MG63 (cell line): ENCODE results near the gene AAK1. TPM values are rescaled to one million over a fixed set of nuclear protein-coding genes. Genes with fewer than 3 reads are reported as not detected.
"Not testable (repeated sequence)": the region's sequence is repeated elsewhere in the genome, so short reads cannot be mapped to it uniquely, and the experiment has no call there.

Experiments used
- DNase-seq: peaks from one replicate; pipeline ENCODE4 v3.0.0-alpha.2; 2020
- H3K27me3 ChIP-seq: fragments of 250-450 bp; sonication (Bioruptor Pico); 2 replicates; pipeline ENCODE4 v1.5.1; 2020; ENCODE audit warnings: mild to moderate bottlenecking, moderate library complexity
- H3K36me3 ChIP-seq: fragments of 250-450 bp; sonication (Bioruptor Pico); 2 replicates; pipeline ENCODE4 v1.5.1; 2020; ENCODE audit warnings: mild to moderate bottlenecking, moderate library complexity
- H3K4me3 ChIP-seq: fragments of 250-450 bp; sonication (Bioruptor Pico); 2 replicates; pipeline ENCODE4 v1.5.1; 2020; ENCODE audit warnings: mild to moderate bottlenecking, moderate library complexity
- H3K9me3 ChIP-seq: fragments of 250-450 bp; sonication (Bioruptor Pico); 2 replicates; pipeline ENCODE4 v1.5.1; 2020; ENCODE audit warnings: mild to moderate bottlenecking, moderate library complexity
- total RNA-seq: library from RNA; depleted of rRNA; stranded (reverse); fragments of >200 nt; shearing (Covaris generic); gene quantifications from 2 replicates; pipeline ENCODE4 v1.2.3, GENCODE V29; 2014; ENCODE audit warnings: low replicate concordance

The AAK1 gene
- total RNA-seq, 1 experiment from 2014 or later: 9.4 TPM

- Histone ChIP-seq H3K9me3 (peaks cover 3% of the 10 kb centered on the region; the same call in 1 of the 2 replicates), H3K36me3 (peaks cover 4% of the 10 kb centered on the region; the same call in 1 of the 2 replicates), H3K4me3 (no peak overlapping the region), H3K27me3 (no peaks in the 10 kb centered on the region)
- DNase-seq: no peak
Observed at GRCh38 chr2:69619725-69620124, 23.8 kb downstream of the AAK1 start.

- Histone ChIP-seq H3K36me3 (peaks cover 4% of the 10 kb centered on the region), H3K4me3 (no peak overlapping the region), H3K9me3 (peaks cover under 1% of the 10 kb centered on the region; the same call in 1 of the 2 replicates), H3K27me3 (no peaks in the 10 kb centered on the region)
- no peak for DNase-seq
Observed at GRCh38 chr2:69618362-69618761, 25.2 kb downstream of the AAK1 start.

- Histone ChIP-seq H3K4me3 (no peak overlapping the region), H3K36me3 (peaks cover under 1% of the 10 kb centered on the region), H3K9me3 (no peaks in the 10 kb centered on the region), H3K27me3 (no peaks in the 10 kb centered on the region)
- DNase-seq: no peak
Observed at GRCh38 chr2:69617744-69618143, 25.8 kb downstream of the AAK1 start.

GRCh38 chr2:69616755-69617154 lies 26.8 kb downstream of the AAK1 start:
- no peaks in the 10 kb centered on the region; the same call in none of the 2 replicates for H3K36me3 ChIP-seq
- no peaks in the 10 kb centered on the region for H3K27me3 ChIP-seq
- no peak for DNase-seq
- H3K4me3 ChIP-seq: no peak overlapping the region
- H3K9me3 ChIP-seq: no peaks in the 10 kb centered on the region

- Histone ChIP-seq H3K27me3 (no peaks in the 10 kb centered on the region), H3K9me3 (no peaks in the 10 kb centered on the region), H3K36me3 (no peaks in the 10 kb centered on the region; the same call in none of the 2 replicates), H3K4me3 (no peak overlapping the region)
- DNase-seq: no peak
Observed at GRCh38 chr2:69615969-69616368, 27.6 kb downstream of the AAK1 start.

GRCh38 chr2:69615078-69615625 lies 28.4 kb downstream of the AAK1 start:
- no peak overlapping the region for H3K4me3 ChIP-seq
- H3K27me3 ChIP-seq: no peaks in the 10 kb centered on the region
- 0 out of 2 replicates have a peak, but pooled peaks cover 3% of the 10 kb centered on the region for H3K9me3 ChIP-seq
- no peak for DNase-seq
- no peaks in the 10 kb centered on the region; the same call in none of the 2 replicates for H3K36me3 ChIP-seq

- Histone ChIP-seq H3K36me3 (no peaks in the 10 kb centered on the region; the same call in none of the 2 replicates), H3K9me3 (0 out of 2 replicates have a peak, but pooled peaks cover 4% of the 10 kb centered on the region), H3K4me3 (no peak overlapping the region), H3K27me3 (no peaks in the 10 kb centered on the region)
- no peak for DNase-seq
Observed at GRCh38 chr2:69612707-69613106, 30.8 kb downstream of the AAK1 start.

- no peak overlapping the region for H3K4me3 ChIP-seq
- H3K9me3 ChIP-seq: 0 out of 2 replicates have a peak, but pooled peaks cover 4% of the 10 kb centered on the region
- no peaks in the 10 kb centered on the region; the same call in none of the 2 replicates for H3K36me3 ChIP-seq
- no peaks in the 10 kb centered on the region for H3K27me3 ChIP-seq
- no peak for DNase-seq
Observed at GRCh38 chr2:69612200-69612599, 31.3 kb downstream of the AAK1 start.

GRCh38 chr2:69608109-69608508 lies 35.4 kb downstream of the AAK1 start:
- no peaks in the 10 kb centered on the region for H3K27me3 ChIP-seq
- no peak overlapping the region for H3K4me3 ChIP-seq
- DNase-seq: no peak
- H3K9me3 ChIP-seq: 0 out of 2 replicates have a peak, but pooled peaks cover 4% of the 10 kb centered on the region
- no peaks in the 10 kb centered on the region; the same call in none of the 2 replicates for H3K36me3 ChIP-seq

- H3K4me3 ChIP-seq, DNase-seq, H3K36me3 ChIP-seq, H3K27me3 ChIP-seq, H3K9me3 ChIP-seq: not testable (repeated sequence)
Observed at GRCh38 chr2:69606771-69607170, 36.8 kb downstream of the AAK1 start.

GRCh38 chr2:69605284-69605683 lies 38.3 kb downstream of the AAK1 start:
- Histone ChIP-seq H3K27me3 (no peaks in the 10 kb centered on the region), H3K36me3 (no peaks in the 10 kb centered on the region; the same call in 1 of the 2 replicates), H3K9me3 (0 out of 2 replicates have a peak, but pooled peaks cover 3% of the 10 kb centered on the region), H3K4me3 (no peak overlapping the region)
- no peak for DNase-seq

- Histone ChIP-seq H3K27me3 (no peaks in the 10 kb centered on the region), H3K36me3 (no peaks in the 10 kb centered on the region; the same call in 1 of the 2 replicates), H3K4me3 (no peak overlapping the region), H3K9me3 (no peaks in the 10 kb centered on the region)
- DNase-seq: no peak
Observed at GRCh38 chr2:69604836-69605235, 38.7 kb downstream of the AAK1 start.

GRCh38 chr2:69604026-69604678 lies 39.4 kb downstream of the AAK1 start:
- Histone ChIP-seq H3K4me3 (no peak overlapping the region), H3K36me3 (no peaks in the 10 kb centered on the region; the same call in 1 of the 2 replicates), H3K9me3 (no peaks in the 10 kb centered on the region), H3K27me3 (no peaks in the 10 kb centered on the region)
- DNase-seq: no peak

- Histone ChIP-seq H3K4me3 (no peak overlapping the region), H3K9me3 (no peaks in the 10 kb centered on the region), H3K36me3 (no peaks in the 10 kb centered on the region; the same call in 1 of the 2 replicates), H3K27me3 (no peaks in the 10 kb centered on the region)
- DNase-seq: no peak
Observed at GRCh38 chr2:69603146-69603743, 40.3 kb downstream of the AAK1 start.

GRCh38 chr2:69601179-69601612 lies 42.3 kb downstream of the AAK1 start:
- Histone ChIP-seq H3K36me3 (no peaks in the 10 kb centered on the region; the same call in 1 of the 2 replicates), H3K27me3 (no peaks in the 10 kb centered on the region), H3K9me3 (no peaks in the 10 kb centered on the region), H3K4me3 (no peak overlapping the region)
- DNase-seq: peak; percentile 15

- Histone ChIP-seq H3K36me3 (no peaks in the 10 kb centered on the region; the same call in 1 of the 2 replicates), H3K27me3 (no peaks in the 10 kb centered on the region)
- no peak for DNase-seq
Observed at GRCh38 chr2:69600425-69600824, 43.1 kb downstream of the AAK1 start.

More at GRCh38 chr2:69600425-69600824, 43.1 kb downstream of the AAK1 start:
- Histone ChIP-seq H3K9me3 (no peaks in the 10 kb centered on the region), H3K4me3 (no peak overlapping the region)
